GM12878 (cell line): ENCODE results near the gene ZXDC.

Source experiments
- BMI1 ChIP-seq: fragments of 450-650 bp; IDR thresholded peaks from 2 replicates; pipeline ENCODE4 v1.6.1; 2016; ENCODE audit warnings: mild to moderate bottlenecking, moderate library complexity, borderline replicate concordance
- CBX5 ChIP-seq: sonication (generic); IDR thresholded peaks from 2 replicates; pipeline ENCODE4 v1.6.1; 2016; ENCODE audit warnings: low read depth, moderate library complexity, mild to moderate bottlenecking, inconsistent platforms
- CTCF ChIP-seq, 3 experiments: IDR thresholded peaks in 2 of 3; conservative IDR thresholded peaks in 1 of 3; 2 replicates each; pipeline ENCODE4 v1.5.1; 2011; ENCODE audit warnings: low read depth in 3 of 3, low read length in 3 of 3, mild to moderate bottlenecking in 3 of 3, control low read depth in 2 of 3, moderate library complexity in 2 of 3, inconsistent platforms in 1 of 3, mixed read lengths in 1 of 3; ENCODE audit not compliant: control insufficient read depth in 2 of 3, insufficient read depth in 1 of 3; ENCODE audit errors: extremely low read depth in 1 of 3
- EGR1 ChIP-seq, 2 experiments: IDR thresholded peaks; 1 replicate in 1 of 2; 2 replicates in 1 of 2; pipeline ENCODE4 v1.6.1; 2011 to 2012; ENCODE audit warnings: low read depth in 2 of 2, low read length in 2 of 2, borderline replicate concordance in 1 of 2, mild to moderate bottlenecking in 1 of 2, moderate library complexity in 1 of 2
- EP300 ChIP-seq, 2 experiments: fragments of 150-350 bp in 1 of 2; IDR thresholded peaks; 2 replicates each; pipeline ENCODE4 v1.6.1; 2011 to 2012; ENCODE audit warnings: low read depth in 2 of 2, low read length in 2 of 2, borderline replicate concordance in 1 of 2, improper control_type of control experiment in 1 of 2, inconsistent platforms in 1 of 2; ENCODE audit not compliant: control insufficient read depth in 1 of 2
- EZH2 ChIP-seq: IDR thresholded peaks from 2 replicates; pipeline ENCODE4 v1.6.1; 2012; ENCODE audit warnings: low read depth, mild to moderate bottlenecking, control low read depth, inconsistent platforms, low read length, borderline replicate concordance; ENCODE audit not compliant: control insufficient read depth
- FOXM1 ChIP-seq: IDR thresholded peaks from 2 replicates; pipeline ENCODE4 v1.6.1; 2012; ENCODE audit warnings: low read depth, mild to moderate bottlenecking, inconsistent platforms, low read length, moderate library complexity
- JUND ChIP-seq: IDR thresholded peaks from 2 replicates; pipeline ENCODE4 v1.6.1; 2012; ENCODE audit warnings: low read depth, mild to moderate bottlenecking, low read length, improper control_type of control experiment, moderate library complexity
- NFIC ChIP-seq: IDR thresholded peaks from 2 replicates; pipeline ENCODE4 v1.6.1; 2012; ENCODE audit warnings: low read depth, mild to moderate bottlenecking, inconsistent platforms, low read length, moderate library complexity
- PML ChIP-seq: IDR thresholded peaks from 2 replicates; pipeline ENCODE4 v1.6.1; 2012; ENCODE audit warnings: low read length, inconsistent platforms
- ZNF274 ChIP-seq: IDR thresholded peaks from one replicate; pipeline ENCODE4 v1.8.0; 2011; ENCODE audit not compliant: insufficient read length, insufficient read depth

- no peak for TF ChIP-seq CTCF (IDR thresholded peaks at IDR 0.05 in 2 of 3, conservative IDR thresholded peaks at IDR 0.05 in 1 of 3; ENCODE audit: control insufficient read depth in 2 of 3, extremely low read depth in 1 of 3, insufficient read depth in 1 of 3, low read depth in 3 of 3, low read length in 3 of 3)
- TF ChIP-seq EGR1 (IDR thresholded peaks at IDR 0.05; ENCODE audit: borderline replicate concordance in 1 of 2, low read depth in 2 of 2, low read length in 2 of 2) = no peak
- TF ChIP-seq NFIC = no peak
- TF ChIP-seq CBX5 = no peak
- no peak for TF ChIP-seq FOXM1
- TF ChIP-seq BMI1 = no peak
- TF ChIP-seq PML = no peak
- no peak for TF ChIP-seq JUND
- no peak for TF ChIP-seq EP300 (IDR thresholded peaks at IDR 0.05; ENCODE audit: borderline replicate concordance in 1 of 2, control insufficient read depth in 1 of 2, low read depth in 2 of 2, low read length in 2 of 2)
- TF ChIP-seq EZH2 = no peak
- no peak for TF ChIP-seq ZNF274
Measured at GRCh38 chr3:126424039-126424717, 51.5 kb downstream of the ZXDC start.
